ENCODE results near the gene TTL. TPM values are rescaled to one million over a fixed set of nuclear protein-coding genes. Genes with fewer than 3 reads are reported as not detected.

Gene TTL
- total and polyA plus RNA-seq, 2 of the 13 experiments (the other 11 are each of a cell fraction or from before 2014, with no cell fraction given): 19.0 to 59.8 TPM

- TF ChIP-seq, protein P1, sequence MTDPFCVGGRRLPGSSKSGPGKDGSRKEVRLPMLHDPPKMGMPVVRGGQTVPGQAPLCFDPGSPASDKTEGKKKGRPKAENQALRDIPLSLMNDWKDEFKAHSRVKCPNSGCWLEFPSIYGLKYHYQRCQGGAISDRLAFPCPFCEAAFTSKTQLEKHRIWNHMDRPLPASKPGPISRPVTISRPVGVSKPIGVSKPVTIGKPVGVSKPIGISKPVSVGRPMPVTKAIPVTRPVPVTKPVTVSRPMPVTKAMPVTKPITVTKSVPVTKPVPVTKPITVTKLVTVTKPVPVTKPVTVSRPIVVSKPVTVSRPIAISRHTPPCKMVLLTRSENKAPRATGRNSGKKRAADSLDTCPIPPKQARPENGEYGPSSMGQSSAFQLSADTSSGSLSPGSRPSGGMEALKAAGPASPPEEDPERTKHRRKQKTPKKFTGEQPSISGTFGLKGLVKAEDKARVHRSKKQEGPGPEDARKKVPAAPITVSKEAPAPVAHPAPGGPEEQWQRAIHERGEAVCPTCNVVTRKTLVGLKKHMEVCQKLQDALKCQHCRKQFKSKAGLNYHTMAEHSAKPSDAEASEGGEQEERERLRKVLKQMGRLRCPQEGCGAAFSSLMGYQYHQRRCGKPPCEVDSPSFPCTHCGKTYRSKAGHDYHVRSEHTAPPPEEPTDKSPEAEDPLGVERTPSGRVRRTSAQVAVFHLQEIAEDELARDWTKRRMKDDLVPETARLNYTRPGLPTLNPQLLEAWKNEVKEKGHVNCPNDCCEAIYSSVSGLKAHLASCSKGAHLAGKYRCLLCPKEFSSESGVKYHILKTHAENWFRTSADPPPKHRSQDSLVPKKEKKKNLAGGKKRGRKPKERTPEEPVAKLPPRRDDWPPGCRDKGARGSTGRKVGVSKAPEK (CRISPR knock-in tag; IDR thresholded peaks at IDR 0.05; ENCODE audit: borderline replicate concordance): 0 out of 2 replicates have a peak, but pooled peaks have one; percentile 36
- peak; percentile 41; the same call in 1 of the 2 replicates for TF ChIP-seq ZBTB7B (CRISPR knock-in tag; IDR thresholded peaks at IDR 0.05)
- no peak for TF ChIP-seq ZNF263 (CRISPR knock-in tag; IDR thresholded peaks at IDR 0.05)
- TF ChIP-seq MNT (IDR thresholded peaks at IDR 0.05): no peak
- TF ChIP-seq ZNF136 (CRISPR knock-in tag; IDR thresholded peaks at IDR 0.05; ENCODE audit: low read depth): no peak; the same call in 1 of the 2 replicates
- TF ChIP-seq PRMT3 (CRISPR knock-in tag; IDR thresholded peaks at IDR 0.05; ENCODE audit: borderline replicate concordance, low read depth): no peak
- no peak for TF ChIP-seq ZMYM3 (CRISPR knock-in tag; IDR thresholded peaks at IDR 0.05)
- no peak for TF ChIP-seq CEBPB (IDR thresholded peaks at IDR 0.05; ENCODE audit: borderline replicate concordance, low read depth, low read length)
- TF ChIP-seq ZNF589 (CRISPR knock-in tag; conservative IDR thresholded peaks at IDR 0.05): no peak; the same call in 1 of the 2 replicates
- TF ChIP-seq ZNF878 (CRISPR knock-in tag; IDR thresholded peaks at IDR 0.05): no peak; the same call in 1 of the 2 replicates
- TF ChIP-seq RFXANK (CRISPR knock-in tag; IDR thresholded peaks at IDR 0.05): 0 out of 2 replicates have a peak, but pooled peaks have one; percentile 25
- peak; percentile 23; the same call in 1 of the 2 replicates for TF ChIP-seq PAWR (CRISPR knock-in tag; IDR thresholded peaks at IDR 0.05; ENCODE audit: borderline replicate concordance)
- TF ChIP-seq, protein P2, sequence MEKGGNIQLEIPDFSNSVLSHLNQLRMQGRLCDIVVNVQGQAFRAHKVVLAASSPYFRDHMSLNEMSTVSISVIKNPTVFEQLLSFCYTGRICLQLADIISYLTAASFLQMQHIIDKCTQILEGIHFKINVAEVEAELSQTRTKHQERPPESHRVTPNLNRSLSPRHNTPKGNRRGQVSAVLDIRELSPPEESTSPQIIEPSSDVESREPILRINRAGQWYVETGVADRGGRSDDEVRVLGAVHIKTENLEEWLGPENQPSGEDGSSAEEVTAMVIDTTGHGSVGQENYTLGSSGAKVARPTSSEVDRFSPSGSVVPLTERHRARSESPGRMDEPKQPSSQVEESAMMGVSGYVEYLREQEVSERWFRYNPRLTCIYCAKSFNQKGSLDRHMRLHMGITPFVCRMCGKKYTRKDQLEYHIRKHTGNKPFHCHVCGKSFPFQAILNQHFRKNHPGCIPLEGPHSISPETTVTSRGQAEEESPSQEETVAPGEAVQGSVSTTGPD (CRISPR knock-in tag; IDR thresholded peaks at IDR 0.05): no peak
- TF ChIP-seq MXD4 (CRISPR knock-in tag; IDR thresholded peaks at IDR 0.05): peak; percentile 75
- TF ChIP-seq KAT2B (IDR thresholded peaks at IDR 0.05; ENCODE audit: borderline replicate concordance, low read depth, low read length): no peak
- TF ChIP-seq KDM2A (CRISPR knock-in tag; IDR thresholded peaks at IDR 0.05; ENCODE audit: borderline replicate concordance, low read depth): peak; percentile 96; the same call in 1 of the 2 replicates
- TF ChIP-seq, protein P3, sequence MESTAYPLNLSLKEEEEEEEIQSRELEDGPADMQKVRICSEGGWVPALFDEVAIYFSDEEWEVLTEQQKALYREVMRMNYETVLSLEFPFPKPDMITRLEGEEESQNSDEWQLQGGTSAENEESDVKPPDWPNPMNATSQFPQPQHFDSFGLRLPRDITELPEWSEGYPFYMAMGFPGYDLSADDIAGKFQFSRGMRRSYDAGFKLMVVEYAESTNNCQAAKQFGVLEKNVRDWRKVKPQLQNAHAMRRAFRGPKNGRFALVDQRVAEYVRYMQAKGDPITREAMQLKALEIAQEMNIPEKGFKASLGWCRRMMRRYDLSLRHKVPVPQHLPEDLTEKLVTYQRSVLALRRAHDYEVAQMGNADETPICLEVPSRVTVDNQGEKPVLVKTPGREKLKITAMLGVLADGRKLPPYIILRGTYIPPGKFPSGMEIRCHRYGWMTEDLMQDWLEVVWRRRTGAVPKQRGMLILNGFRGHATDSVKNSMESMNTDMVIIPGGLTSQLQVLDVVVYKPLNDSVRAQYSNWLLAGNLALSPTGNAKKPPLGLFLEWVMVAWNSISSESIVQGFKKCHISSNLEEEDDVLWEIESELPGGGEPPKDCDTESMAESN (CRISPR knock-in tag; conservative IDR thresholded peaks at IDR 0.05): no peak; the same call in 1 of the 2 replicates
- peak; percentile 36; the same call in 1 of the 2 replicates for TF ChIP-seq POLR2G (IDR thresholded peaks at IDR 0.05; ENCODE audit: low read depth, low read length)
- TF ChIP-seq MIXL1 (CRISPR knock-in tag; IDR thresholded peaks at IDR 0.05): no peak
- no peak for TF ChIP-seq ZEB1 (IDR thresholded peaks at IDR 0.05; ENCODE audit: insufficient replicate concordance, low read depth)
- TF ChIP-seq XBP1 (CRISPR knock-in tag; IDR thresholded peaks at IDR 0.05): no peak
- TF ChIP-seq CAMTA2 (CRISPR knock-in tag; IDR thresholded peaks at IDR 0.05; ENCODE audit: borderline replicate concordance): no peak
Observed at GRCh38 chr2:112481050-112481527, 867 bp upstream of the TTL start (continued).
